OCI-M2 (cell line): Measurements from ENCODE around the gene RNPS1.
A peak's percentile ranks its signal among the peaks of the same experiment; 100 is the strongest.

Experiments used
- DNase-seq: peaks from one replicate; lab custom pipeline; 2025; ENCODE audit not compliant: unreplicated experiment; lab: John Stamatoyannopoulos, UW

Gene RNPS1, protein sequence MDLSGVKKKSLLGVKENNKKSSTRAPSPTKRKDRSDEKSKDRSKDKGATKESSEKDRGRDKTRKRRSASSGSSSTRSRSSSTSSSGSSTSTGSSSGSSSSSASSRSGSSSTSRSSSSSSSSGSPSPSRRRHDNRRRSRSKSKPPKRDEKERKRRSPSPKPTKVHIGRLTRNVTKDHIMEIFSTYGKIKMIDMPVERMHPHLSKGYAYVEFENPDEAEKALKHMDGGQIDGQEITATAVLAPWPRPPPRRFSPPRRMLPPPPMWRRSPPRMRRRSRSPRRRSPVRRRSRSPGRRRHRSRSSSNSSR

DNA sequence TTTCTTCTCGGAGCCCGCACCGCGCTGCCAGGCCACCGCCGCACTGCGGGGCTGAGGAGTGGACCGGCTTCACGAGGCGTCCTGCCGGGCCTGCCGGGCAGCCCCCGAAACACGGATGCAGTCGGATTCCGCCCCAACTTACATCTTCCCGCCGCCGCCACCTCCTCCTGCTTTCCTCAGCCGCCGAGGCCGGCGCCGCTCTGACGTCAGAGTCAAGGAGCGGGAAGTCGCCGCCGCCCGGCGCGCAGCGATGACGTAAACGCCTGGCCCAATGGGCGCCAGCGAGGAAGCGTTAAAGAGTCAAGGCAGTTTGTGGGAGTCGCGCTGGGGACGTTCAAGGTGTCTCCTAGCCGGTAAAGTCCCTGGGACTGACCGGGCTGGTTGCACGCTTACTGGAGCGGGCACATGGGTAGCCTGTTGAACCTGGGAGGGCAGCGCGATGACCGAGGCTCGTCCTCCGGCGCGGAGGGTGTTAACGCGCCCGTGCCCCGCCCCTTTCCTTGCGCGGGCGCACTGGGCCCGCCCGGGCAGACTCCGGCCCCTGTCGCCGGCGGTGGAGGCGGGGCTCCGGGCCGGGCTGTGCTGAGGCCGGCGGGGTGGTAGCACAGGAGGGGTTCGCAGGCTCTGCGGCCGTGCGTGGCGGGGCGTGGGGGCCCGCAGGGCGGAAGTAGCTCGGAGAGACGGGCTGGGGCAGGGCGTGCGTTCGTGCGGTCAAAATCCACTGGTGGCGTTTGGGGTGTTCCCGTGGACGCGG, at the start of gene RNPS1:
Gene RNPS1, minus strand, starts transcription at position 214 of the 754 bp plus-strand sequence. CDS start 3,483 bp downstream, outside the sequence.
- DNase-seq, result peak; percentile 74

DNA sequence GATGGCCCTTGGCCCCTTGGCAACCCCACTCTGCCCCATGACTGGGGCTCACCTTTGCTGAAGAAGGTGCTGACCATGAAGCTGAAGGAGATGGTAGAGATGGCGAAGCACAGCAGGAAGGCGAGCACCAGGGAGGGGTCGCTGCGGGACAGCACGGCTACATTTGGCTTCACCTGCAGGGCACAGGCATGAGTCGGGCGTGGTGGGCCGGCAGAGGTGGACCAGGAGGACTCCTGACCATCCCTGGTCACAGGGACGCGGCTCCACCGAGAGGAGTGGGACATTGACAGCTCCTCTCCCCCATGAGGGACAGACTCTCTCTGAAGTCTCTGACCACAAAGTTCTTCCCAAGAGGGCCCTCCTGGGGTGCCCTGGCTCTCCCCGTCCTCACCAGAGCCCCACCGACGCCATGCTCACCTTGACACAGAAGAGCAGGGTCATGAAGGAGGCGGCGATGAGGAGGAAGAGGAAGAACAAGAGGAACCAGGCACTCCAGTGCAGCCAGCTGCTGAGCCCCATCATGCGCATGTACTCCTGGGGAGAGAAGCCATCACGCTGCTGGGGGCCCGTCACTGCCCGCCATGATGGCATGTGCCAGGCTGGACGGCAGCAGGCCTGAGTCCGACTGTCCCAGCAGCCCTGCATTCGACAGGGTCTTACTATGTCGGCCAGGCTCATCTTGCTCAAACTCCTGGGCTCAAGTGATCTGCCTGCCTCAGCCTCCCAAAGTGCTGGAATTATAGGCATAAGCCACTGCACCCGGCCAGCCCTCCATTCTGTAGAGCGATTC, 49.5 kb upstream of the RNPS1 start:
- no peak for DNase-seq

DNA sequence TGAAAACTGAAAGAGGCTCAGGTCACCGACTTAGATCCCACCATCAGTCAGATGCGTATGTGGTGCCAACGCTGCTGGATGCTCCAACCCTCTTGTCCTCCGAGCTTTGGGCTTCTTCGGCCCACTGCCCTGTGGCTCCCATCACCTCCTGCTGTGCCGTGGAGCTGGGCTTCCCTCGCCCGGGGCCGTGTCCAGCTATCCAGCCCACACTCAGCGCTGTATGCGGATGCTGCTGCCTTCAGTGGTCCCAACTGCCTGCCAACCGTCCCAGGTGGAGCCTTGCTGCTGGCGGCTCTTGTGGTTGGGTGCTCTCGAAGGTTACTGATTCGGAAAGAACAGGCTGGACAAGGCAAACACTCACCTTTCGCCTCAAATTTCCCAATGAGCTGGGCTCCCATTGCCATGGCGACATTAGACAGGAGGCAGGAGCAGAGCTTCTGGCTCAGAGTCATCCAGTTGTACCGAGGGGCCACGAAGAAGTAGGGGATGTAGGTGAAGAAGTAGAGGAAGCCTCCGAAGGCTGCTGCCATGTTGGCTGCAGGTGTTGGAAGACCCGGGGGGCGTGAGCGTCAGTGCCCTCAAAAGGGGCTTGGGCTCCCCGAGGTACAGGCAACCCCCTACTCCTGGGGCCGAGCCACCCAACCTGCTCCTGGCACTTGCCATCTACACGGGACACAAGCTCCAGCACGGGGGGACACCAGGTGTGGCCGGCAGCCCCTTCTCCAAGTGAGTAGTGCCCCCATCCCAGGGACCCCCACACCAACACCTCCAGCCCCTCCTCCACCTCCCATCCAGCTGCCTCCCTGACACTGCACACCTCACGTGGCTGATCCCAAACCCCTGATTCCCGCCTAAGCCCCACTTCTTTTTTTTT, 40.4 kb upstream of the RNPS1 start:
- no peak for DNase-seq

DNA sequence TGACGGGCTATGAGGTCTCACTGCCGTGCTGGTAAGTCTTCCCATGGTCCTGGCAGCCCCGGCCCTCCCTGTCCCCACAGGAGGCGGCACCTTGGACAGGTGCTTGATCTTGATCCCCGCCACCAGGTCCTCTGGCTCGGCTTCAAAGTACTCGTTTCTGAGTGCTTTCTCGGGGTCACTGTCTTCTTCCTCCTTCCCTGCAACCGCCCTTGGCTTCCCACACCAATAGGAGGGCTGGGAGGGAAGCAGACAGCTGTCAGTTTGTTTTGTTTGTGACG, 31.9 kb upstream of the RNPS1 start:
- DNase-seq, result no peak

DNA sequence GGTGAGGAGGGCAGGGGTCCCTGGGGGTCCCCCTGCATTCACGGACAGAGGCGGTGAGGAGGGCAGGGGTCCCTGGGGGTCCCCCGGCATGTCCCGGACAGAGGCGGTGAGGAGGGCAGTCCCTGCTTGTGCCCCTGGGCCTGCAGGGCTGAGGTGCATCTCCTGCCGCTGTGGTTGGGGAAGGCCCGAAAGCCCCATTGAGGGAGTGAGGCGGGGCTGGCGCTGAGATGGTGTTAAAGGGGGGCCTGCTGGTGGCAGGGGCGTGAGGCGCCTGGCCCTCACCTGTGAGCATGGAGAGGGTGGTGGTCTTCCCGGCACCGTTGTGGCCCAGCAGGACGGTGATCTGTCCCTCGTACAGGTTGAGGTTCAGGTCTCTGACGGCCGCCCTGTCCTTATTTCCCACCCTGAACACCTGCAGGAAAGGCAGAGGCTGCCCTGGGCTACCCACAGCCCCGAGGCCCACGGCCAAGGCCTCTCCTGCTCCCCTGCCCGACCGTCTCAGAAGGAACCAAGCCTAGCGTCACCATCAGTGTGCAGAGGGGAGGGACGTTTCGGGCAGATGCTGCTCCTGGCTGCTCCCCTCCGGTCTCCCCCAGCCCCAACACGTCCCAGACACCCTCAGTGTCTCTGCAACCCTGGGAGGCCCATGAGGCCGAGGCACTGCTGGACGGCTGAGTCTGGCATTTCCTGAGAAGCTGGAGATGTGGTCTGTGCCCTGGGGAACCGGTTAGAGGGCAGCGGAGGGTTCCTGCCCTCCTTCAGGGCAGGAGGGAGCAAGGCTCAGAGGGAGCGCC, 31.4 kb upstream of the RNPS1 start:
- no peak for DNase-seq

DNA sequence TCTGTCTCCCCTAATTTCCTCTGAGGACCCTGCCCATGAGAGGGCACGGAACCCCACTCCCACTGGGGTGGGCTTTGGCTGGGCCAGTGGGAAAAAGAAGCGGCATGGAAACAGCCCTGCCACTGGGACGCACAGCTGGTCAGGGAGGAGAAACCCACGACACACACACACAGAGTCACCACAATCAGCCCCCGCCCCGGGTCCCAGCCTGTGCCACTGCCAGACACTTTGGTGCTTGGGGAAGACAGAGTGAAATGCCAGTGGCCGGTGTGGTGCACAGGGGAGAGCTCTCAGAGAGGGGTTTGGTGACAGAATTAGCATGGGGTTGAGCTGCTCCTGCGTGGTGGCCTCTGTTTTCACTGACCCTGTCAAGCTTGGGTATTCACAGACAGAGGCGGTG, 30.7 kb upstream of the RNPS1 start:
- DNase-seq, result no peak

DNA sequence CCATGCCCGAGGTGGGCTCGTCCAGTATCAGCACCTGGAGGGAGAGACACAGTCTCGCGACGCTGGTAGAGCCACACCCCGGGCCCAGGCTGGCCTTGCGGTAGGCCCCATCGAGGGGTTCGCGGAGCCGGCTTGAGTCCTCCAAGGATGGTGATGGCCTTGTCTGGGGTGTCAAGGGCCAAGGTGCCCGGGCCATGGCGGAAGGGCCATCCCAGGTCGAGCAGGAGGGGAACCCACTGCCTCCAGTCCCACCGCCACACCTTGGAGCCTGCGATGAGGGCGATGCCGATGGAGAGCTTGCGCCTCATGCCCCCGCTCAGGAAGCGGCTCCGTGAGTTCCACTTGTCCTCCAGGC, 29.6 kb upstream of the RNPS1 start:
- no peak for DNase-seq

DNA sequence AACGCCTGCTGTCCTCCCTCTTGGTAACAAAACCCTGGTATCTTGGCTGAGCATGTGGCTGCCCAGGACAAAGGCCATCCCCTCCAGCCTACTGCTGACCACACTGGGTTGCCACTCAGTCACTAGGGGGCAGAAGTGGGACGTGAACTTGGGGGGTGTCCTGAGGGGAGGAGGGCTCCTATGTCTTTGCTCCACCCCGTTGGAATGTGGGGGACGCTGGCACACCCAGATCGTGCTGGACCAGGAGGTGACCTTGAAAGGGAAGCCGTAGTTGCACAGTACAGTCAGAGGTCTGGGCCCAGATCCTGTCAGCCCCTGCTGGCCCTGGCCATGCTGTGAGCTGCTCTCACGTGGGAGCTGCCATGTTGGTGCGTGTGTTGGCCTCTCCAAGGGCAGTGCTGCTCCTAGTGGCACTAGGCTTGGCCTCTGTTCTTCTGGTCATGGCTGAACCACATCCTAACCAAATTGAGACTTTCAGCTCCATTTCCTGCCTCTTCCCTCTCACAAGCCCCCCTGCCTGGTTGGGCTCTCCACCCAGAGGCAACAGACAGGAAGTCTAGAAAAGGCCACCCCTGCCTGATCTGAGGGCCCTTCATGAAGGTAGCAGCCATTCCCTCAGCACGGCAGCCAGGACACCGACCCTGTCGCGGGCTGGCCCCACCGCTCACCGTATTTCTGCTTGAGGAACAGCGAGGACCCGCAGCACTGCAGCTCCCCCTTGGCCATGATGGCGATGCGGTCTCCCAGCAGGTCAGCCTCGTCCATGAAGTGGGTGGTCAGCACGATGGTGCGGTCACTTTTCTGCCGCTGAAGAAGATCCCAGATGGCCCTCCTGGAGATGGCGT, 29.0 kb upstream of the RNPS1 start:
- no peak for DNase-seq

DNA sequence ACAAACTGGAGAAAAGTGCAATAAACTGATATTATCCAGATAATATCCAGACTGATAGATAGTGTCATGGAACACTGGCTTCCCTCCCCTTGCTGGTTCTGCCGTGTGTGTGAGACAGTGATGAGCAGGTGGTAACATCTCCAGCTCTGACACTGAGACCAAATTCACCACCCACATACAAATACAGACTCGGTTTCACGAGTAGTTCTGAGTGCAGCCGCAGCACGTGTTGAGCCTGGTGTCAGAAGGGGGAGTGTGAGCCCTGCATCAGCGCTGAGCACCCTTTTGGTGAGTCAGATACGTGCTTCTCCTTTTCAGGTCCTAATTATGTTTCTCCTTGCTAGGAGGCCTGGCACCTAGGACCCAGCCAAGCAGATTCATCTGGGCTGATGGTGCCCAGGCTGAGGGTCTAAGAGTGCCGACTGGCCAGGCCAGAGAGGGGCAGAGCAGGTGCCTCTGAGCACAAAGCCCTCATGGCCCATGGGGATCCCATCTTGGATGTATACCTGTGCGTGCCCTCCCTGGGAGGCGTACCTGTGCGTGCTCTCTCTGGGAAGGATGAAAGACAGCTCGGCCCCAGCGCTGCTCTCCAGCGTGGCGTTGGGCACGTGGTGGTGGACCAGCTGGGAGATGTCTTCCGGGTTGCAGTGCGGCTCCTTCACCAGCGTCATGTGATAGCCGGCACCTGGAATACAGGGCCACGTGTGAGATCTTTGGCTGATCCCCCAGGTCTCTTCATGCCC, 27.3 kb upstream of the RNPS1 start:
- no peak for DNase-seq

DNA sequence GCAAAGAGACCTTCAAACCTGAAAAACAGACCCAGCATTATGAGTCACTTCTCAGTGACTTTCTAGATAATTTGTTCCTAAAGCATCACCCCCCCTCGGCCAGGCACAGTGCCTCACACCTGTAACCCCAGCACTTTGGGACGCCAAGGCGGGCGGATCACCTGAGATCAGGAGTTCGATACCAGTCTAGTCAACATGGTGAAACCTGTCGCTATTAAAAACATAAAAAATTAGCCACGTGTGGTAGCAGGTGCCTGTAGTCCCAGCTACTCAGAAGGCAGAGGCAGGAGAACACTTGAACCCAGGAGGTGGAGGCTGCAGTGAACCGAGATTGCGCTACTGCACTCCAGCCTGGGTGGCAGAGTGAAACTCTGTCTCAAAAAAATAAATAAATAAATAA, 24.3 kb upstream of the RNPS1 start:
- DNase-seq, result no peak

DNA sequence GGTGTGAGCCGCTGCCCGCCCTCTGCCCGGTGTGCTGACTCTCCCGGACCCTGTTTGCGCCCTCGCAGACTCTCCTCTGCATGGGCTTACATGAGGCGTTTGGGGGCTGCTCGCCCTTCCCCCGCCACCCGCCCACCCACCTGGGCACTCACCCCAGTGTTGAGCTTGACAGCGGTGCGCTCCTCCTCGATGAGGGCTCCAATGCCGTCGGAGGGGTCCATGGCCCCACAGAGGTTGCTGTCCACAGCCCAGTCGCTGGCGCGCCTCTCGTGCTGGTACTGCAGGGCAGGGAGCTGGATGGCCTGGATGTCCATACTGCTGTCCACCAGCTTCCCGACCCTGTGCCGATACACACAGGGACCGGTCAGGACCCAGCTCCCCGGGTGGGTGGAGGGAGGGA, 21.4 kb upstream of the RNPS1 start:
- DNase-seq, result no peak

DNA sequence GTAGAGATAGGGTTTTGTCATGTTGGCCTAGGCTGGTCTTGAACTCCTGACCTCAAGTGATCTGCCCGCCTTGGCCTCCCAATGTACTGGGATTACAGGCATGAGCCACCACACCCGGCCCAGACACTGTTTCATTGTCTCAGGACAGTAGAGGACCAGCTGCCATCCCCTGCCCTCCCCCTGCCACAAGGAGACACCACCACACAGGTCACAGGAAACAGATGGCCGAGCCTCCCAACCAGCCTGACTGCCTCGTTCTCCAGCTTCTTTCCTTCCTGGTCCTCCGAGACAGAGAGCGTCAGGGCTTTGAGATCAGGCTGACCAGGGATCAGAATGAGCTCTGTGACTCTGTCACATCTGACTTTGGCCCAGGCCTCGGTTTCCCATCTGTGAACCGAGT, 20.8 kb upstream of the RNPS1 start:
- no peak for DNase-seq

DNA sequence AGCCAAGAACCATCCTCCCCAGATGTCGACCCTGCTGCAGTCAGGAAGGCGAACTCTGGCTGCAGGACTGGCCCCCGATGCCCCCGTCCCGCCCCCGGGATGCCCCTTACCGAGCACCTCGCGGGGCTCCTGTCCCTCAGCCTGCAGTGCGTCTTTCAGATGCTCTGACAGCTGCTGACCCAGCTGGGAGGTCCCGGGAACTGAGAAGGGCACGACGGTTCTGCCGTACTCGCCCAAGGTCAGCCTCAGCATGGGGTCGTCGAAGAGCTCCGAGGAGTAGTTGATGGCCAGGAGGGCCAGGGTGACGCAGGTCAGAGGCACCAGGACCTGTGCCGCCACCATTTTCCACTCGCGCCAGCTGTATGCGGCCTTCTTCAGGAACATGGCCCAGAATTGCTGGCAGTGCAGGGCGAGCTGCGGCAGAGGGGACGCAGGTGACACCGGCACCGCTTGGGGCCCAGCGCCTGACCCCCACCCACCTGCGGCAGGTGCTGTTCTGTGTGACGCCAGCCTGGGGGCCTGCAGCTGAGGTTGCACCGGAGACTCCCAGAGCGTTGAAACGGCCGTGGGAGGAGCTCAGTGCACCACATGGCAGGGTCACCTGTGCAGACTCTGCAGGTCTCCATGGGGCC, 20.1 kb upstream of the RNPS1 start:
- no peak for DNase-seq

DNA sequence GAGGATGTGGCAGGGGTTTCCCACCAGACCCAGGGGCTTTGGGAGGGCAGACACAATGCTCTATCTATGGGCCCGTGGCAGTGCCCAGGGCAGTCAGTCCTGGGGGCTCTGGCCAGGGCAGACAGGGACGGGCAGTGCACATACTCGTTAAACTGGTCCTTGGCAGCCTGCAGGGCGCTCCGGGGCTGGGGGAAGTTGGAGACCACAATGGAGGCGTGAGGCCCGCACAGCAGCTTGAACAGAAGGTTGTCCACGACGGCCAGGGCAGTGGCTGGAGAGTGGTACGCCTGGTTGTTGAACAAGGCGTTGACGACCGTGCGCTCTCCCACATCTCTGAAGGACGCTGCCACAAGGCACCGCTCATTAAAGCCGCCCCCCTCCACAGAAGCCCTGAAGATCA, 18.6 kb upstream of the RNPS1 start:
- no peak for DNase-seq

DNA sequence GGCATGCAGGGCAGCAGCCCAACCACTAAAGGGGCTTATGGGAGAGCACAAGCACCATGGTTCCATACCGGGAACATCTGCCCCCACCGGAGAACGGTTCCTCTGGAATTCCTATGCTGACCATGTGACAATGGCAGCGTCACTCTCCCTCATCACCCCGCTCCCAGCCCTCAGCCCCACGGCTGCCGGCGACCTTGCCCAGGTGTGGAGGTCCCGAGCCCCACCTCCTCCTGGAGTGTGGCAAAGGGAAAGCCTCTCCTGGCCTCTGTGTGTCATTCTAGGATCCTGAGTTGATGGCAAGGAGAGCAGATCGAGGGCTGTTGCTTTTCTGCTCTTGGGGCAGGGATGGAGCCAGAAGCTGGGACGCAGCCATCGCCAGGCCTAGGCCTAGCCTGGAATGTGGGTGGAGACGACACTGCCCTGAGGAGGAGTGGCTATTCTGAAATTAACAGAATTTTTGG, 17.8 kb upstream of the RNPS1 start:
- no peak for DNase-seq

DNA sequence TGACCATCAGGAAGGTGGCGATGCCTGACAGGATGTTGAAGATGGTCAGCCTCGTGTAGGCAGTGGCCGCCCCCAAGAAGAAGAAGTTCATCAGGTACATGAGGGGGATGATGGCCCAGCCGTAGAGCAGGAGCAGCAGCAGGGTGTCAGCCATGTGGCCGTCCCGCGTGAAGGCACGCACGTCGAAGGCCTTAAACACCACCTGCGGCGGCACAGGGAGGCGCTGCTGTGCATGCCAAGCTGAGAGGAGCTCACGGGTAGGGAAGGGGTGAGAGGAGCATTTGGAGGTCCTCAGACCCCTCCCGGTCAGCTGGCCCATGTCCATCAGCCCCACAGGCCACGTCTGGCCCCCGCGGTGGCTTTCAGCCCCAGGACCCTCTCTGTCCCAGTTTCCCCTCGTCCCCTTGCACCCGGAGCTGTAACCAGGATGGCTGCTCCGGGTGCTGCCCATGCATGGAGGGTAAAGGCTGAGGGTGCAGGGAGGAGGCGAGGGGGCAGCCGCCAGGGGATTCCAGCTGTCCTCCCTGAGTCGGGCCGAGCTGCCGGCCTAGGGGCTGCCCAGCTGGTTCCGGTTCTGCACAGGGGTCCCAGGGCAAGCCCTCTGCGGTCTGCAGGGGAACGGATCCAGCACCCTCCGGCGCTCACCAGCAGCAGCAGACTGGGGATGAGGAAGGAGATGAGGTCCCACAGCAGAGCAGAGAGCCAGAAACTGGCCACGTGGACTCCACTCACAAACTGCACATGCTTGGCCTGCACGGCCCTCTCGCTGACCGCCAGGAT, 17.1 kb upstream of the RNPS1 start:
- no peak for DNase-seq

DNA sequence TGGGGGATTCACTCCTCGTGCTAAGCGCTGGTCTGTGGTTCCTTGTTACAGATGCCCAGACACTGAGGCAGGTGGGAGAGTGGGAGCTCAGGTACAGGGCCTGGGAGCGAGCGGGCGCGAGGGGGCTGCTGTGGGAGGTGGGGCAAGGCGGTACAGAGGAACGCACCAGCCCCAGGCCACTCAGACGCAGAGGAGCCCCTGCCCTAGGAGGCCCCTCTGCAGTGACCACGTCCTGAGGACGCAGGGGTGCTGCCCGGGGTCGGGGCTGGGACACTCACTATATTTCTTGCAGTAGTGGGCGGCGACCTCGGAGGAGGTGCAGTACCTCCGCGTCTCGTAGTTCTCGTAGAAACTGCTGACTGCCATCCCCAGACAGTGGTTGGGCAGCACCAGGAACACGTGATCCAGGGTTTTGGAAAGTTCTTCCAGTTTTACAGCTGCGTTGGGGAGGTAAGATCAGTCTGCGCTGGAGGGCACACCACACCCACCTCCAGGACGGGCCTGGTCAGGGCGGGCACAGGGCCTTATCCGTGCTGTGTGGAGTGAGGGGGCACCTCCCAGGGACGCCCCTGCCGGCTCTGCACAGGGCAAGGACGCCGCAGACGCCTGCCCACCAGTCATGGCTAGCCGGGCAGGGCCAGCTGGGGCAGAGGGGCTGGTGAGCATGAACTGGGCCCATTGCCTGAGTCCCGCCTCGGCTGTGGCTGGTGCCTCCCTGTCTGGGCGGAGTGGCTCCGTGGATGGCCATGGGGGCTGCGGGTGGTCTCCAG, 16.3 kb upstream of the RNPS1 start:
- DNase-seq, result no peak
